Stomach smooth muscle (tissue), 2 donors: ENCODE measurements around the gene CLCN1.

Experiments
- H3K27ac ChIP-seq: one replicate; pipeline ENCODE4 v1.7.0; 2013; ENCODE audit warnings: mild to moderate bottlenecking, low read length, inconsistent platforms
- H3K27me3 ChIP-seq, 2 donors: one replicate each; pipeline ENCODE4 v1.7.0; 2013; ENCODE audit warnings: low read length in 2 of 2; ENCODE audit not compliant: insufficient read depth in 2 of 2, control insufficient read depth in 1 of 2
- H3K36me3 ChIP-seq, 2 donors: one replicate each; pipeline ENCODE4 v1.7.0; 2013; ENCODE audit warnings: low read length in 2 of 2; ENCODE audit not compliant: control insufficient read depth in 2 of 2, insufficient read depth in 2 of 2
- H3K4me1 ChIP-seq: one replicate; pipeline ENCODE4 v1.7.0; 2013; ENCODE audit warnings: low read length; ENCODE audit not compliant: control insufficient read depth, insufficient read depth
- H3K4me3 ChIP-seq, 2 donors: one replicate each; pipeline ENCODE4 v1.7.0; 2013; ENCODE audit warnings: low read length in 2 of 2
- H3K9ac ChIP-seq, 2 donors: one replicate each; pipeline ENCODE4 v1.7.0; 2013; ENCODE audit warnings: low read length in 2 of 2, mild to moderate bottlenecking in 1 of 2
- H3K9me3 ChIP-seq, 2 donors: one replicate each; pipeline ENCODE4 v1.7.0; 2013; ENCODE audit warnings: low read length in 2 of 2; ENCODE audit not compliant: control insufficient read depth in 2 of 2
- donor health status: healthy.
- donor health status: Pancreatic carcinoma.

The CLCN1 gene

DNA sequence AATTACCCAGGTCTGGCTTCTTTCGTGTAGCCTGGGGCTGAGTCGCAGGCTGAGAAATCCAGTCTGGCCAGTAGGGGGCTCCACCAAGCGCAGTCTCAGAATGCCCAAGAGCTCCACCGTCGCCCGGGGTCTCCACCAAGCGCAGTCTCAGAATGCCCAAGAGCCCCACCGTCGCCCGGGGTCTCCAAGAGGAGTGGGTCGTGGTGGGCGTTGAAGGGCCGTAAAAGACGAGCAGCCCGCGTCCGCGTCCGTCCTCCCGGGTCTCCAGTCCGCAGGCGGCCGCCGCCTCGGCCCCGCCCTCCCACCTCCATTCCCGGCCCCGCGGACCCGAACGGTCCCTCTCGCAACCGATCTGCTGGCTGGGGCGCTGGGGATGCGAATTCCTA lies 64.3 kb downstream of the CLCN1 start:
- Histone ChIP-seq H3K4me1 (peaks cover 47% of the 10 kb centered on the region), H3K27ac (peak overlapping the region; percentile 99), H3K36me3 (peaks cover 2 to 3% of the 10 kb centered on the region in 2 donors), H3K27me3 (no peaks in the 10 kb centered on the region), H3K4me3 (peak overlapping the region; percentile 70 to 89), H3K9me3 (no peaks in the 10 kb centered on the region), H3K9ac (peak overlapping the region; percentile 96 to 98)

GRCh38 chr7:143380646-143381426 lies 64.9 kb downstream of the CLCN1 start, which contains the start of gene ZYX:
Gene ZYX, plus strand, starts transcription at chr7:143381345. Its CDS starts 227 bp downstream, at chr7:143381572.
- Histone ChIP-seq H3K27me3 (no peaks in the 10 kb centered on the region), H3K4me3 (peak within 1 kb of the TSS; percentile 88 to 89), H3K9me3 (no peaks in the 10 kb centered on the region), H3K27ac (peak within 1 kb of the TSS; percentile 99), H3K36me3 (peaks cover 2 to 4% of the 10 kb centered on the region in 2 donors), H3K4me1 (peaks cover 53% of the 10 kb centered on the region), H3K9ac (peak within 1 kb of the TSS; percentile 96 to 98)

DNA sequence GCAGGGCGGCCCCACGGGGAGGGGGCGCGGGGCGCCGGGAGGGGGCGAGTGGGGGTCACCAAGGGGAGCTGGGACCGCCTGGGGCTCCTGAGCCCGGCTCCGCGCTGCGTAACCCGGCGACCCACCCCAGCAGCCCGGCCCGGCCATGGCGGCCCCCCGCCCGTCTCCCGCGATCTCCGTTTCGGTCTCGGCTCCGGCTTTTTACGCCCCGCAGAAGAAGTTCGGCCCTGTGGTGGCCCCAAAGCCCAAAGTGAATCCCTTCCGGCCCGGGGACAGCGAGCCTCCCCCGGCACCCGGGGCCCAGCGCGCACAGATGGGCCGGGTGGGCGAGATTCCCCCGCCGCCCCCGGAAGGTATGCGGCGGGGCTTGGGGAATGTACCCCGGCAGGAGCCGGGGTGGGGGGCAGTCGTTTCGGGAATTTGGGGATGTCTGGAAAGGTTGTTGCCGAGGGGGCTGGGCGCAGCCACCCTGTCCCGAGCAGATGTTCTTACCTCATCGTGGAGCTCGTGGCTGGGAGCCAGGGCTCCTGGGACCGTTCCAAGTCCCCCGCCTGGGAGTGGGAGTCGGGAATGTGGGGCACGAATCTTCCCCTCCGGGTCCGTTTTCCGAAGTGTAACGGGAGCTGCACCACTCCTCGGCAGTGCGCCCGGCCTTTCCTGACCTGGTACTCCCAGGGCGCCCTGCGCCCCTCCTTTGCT lies 65.7 kb downstream of the CLCN1 start:
- Histone ChIP-seq H3K27me3 (no peaks in the 10 kb centered on the region), H3K9ac (peak overlapping the region; percentile 94 to 96), H3K4me1 (peaks cover 60% of the 10 kb centered on the region), H3K9me3 (no peaks in the 10 kb centered on the region), H3K4me3 (peak overlapping the region; percentile 88 to 89), H3K36me3 (peaks cover 4% of the 10 kb centered on the region in 2 donors), H3K27ac (peak overlapping the region; percentile 99)

- H3K36me3 ChIP-seq = peaks cover 4 to 7% of the 10 kb centered on the region in 2 donors
- no peaks in the 10 kb centered on the region for H3K27me3 ChIP-seq
- H3K9ac ChIP-seq = peak overlapping the region; percentile 94 to 96
- peak overlapping the region; percentile 99 for H3K27ac ChIP-seq
- peak overlapping the region; percentile 88 to 89 for H3K4me3 ChIP-seq
- no peaks in the 10 kb centered on the region for H3K9me3 ChIP-seq
- H3K4me1 ChIP-seq = peaks cover 67% of the 10 kb centered on the region
These were observed 66.3 kb downstream of the CLCN1 start for GRCh38 chr7:143382126-143382790.

- Histone ChIP-seq H3K27ac (peak overlapping the region; percentile 99), H3K4me1 (peaks cover 75% of the 10 kb centered on the region), H3K9ac (peak overlapping the region; percentile 94 to 96)
These were observed 67.1 kb downstream of the CLCN1 start for GRCh38 chr7:143382791-143383641.

DNA sequence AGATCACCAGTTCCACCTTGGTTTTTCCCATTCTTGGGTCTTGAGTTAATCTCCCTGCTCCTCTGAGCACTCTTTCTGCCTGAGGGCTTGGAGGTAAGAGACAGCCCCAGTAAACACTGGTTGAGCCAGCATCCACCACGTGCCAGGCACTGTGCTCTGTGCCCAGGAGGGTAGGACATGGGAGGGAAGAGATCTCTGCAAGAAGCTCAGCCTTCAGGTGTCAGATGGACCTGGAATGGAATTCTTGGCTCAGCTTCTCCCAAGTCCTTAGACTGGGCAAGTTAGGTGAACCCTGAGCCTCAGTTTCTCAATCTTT lies 67.7 kb downstream of the CLCN1 start:
- Histone ChIP-seq H3K36me3 (peaks cover 16 to 18% of the 10 kb centered on the region in 2 donors), H3K9me3 (no peaks in the 10 kb centered on the region), H3K4me1 (peaks cover 78% of the 10 kb centered on the region), H3K27ac (peak overlapping the region; percentile 99), H3K4me3 (peak overlapping the region; percentile 44 to 89), H3K9ac (peak overlapping the region in 1 of 2 donors; percentile 51), H3K27me3 (no peaks in the 10 kb centered on the region)

More at GRCh38 chr7:143382791-143383641, 67.1 kb downstream of the CLCN1 start:
- Histone ChIP-seq H3K36me3 (peaks cover 10 to 12% of the 10 kb centered on the region in 2 donors), H3K27me3 (no peaks in the 10 kb centered on the region), H3K9me3 (no peaks in the 10 kb centered on the region), H3K4me3 (peak overlapping the region; percentile 88 to 89)

GRCh38 chr7:143384148-143384547 lies 68.2 kb downstream of the CLCN1 start:
- Histone ChIP-seq H3K4me1 (peaks cover 79% of the 10 kb centered on the region), H3K9me3 (no peaks in the 10 kb centered on the region), H3K36me3 (peaks cover 21 to 24% of the 10 kb centered on the region in 2 donors), H3K4me3 (peak overlapping the region; percentile 44 to 89), H3K9ac (peak overlapping the region; percentile 0 to 16), H3K27ac (peak overlapping the region; percentile 99), H3K27me3 (no peaks in the 10 kb centered on the region)

DNA sequence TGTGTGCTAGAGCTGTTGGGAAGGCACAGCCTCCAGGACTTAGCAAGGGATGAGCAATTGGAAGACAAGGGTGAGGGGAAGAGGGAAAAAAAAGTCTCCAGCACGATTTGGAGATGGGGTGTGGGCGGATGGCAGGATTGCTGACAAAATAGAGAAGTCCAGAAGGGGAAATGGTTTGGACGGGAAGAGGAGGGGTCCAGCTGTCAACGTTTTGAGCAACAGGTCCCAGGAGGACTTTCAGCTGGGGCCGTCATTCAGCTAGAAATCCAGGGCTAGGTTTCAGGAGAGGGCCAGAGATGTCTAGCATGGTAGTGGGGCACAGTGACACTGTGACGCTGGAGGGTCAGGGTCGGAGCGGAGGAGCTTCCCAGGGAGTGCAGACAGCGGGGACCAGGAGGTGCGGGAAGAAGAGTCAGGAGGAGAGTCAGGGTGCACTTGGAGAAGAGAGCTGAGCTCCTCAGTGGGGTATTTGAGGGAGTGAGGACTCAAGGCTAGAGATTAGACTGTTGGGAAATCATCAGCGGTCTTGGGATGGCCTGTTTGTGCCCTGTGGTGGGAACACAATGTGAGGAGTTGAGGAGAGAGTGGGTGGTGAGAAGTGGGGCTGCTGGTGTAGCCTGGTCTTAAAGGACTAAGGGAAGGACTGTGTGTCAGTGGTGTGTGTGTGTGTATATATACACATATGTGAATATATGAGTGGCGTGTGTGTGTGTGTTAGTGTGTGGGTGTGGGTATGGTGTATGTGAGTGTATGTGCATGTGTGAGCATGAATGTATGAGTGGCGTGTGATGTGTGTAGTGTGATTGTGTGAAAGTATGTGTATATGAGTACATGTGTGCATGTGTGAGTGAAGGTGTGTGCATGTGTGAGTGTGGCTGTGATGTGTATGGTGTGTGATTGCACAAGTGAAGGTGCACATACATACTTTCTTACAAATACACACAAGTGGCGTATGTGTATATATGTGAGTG lies 69.0 kb downstream of the CLCN1 start:
- Histone ChIP-seq H3K27me3 (no peaks in the 10 kb centered on the region), H3K36me3 (peaks cover 27 to 31% of the 10 kb centered on the region in 2 donors), H3K9ac (peak overlapping the region; percentile 16 to 42), H3K9me3 (no peaks in the 10 kb centered on the region), H3K4me3 (peak overlapping the region; percentile 44 to 89), H3K27ac (peak overlapping the region; percentile 99), H3K4me1 (peaks cover 74% of the 10 kb centered on the region)
